ENCODE data around the gene IL17D. TPM values are rescaled to one million over a fixed set of nuclear protein-coding genes. Genes with fewer than 3 reads are reported as not detected.
A peak's percentile ranks its signal among the peaks of the same experiment; 100 is the strongest.

IL17D gene
- under 0.01 and 0.64 TPM in 2 replicates for total RNA-seq

DNA sequence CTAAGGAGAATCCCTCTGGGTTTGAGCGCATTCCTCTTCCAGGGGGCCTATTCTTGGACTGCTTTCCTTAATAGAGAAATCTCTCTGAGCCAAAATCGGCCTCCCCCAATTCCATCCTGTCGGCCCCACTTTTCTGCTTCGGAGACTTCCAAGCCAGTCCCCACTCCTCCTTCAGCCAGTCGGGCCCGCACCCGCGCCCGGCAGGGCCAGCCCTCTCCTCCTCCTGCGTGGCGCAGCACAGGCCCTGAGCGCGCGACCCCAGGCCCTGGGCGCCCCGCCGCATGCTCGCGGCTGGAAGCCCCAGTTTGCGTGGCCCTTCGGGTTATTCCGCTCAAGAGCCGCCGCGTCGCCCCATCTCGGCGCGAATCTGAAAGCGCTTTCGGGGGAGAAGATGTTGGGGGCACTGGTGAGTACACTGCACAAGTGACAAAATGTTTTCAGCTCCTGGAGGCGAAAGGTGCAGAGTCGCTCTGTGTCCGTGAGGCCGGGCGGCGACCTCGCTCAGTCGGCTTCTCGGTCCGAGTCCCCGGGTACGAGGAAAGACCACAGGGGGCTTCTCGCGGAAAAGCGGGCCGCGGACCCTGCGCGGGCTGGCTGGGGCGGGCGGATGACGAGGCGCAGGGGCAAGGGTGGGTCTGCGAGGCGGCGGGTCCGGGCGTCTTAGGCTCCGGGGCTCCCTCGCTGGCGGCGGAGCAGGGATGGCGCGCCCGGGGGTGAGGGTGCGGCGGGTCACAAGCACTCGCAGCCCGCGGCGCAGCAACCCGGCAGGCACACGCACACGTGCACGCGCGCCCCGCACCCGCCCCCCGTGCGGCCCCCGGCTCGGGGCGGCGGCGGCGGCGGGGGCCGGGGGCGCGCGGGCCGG is at the start of gene IL17D:
Gene IL17D (plus strand): TSS at position 785 of the 865 bp plus-strand sequence. CDS start 303 bp downstream, outside the sequence.
- TF ChIP-seq, protein P1, sequence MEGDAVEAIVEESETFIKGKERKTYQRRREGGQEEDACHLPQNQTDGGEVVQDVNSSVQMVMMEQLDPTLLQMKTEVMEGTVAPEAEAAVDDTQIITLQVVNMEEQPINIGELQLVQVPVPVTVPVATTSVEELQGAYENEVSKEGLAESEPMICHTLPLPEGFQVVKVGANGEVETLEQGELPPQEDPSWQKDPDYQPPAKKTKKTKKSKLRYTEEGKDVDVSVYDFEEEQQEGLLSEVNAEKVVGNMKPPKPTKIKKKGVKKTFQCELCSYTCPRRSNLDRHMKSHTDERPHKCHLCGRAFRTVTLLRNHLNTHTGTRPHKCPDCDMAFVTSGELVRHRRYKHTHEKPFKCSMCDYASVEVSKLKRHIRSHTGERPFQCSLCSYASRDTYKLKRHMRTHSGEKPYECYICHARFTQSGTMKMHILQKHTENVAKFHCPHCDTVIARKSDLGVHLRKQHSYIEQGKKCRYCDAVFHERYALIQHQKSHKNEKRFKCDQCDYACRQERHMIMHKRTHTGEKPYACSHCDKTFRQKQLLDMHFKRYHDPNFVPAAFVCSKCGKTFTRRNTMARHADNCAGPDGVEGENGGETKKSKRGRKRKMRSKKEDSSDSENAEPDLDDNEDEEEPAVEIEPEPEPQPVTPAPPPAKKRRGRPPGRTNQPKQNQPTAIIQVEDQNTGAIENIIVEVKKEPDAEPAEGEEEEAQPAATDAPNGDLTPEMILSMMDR (IDR thresholded peaks at IDR 0.05; ENCODE audit: insufficient read depth, low read depth, low read length), result no peak
- H3K4me3 ChIP-seq (ENCODE audit: low read depth, low read length), result peak within 1 kb of the TSS; percentile 69
- no peak for DNase-seq (ENCODE audit: low read depth)

- peak; percentile 2 for DNase-seq (ENCODE audit: low read depth)
- no peak overlapping the region for H3K4me3 ChIP-seq (ENCODE audit: low read depth, low read length)
- TF ChIP-seq, protein P1 (IDR thresholded peaks at IDR 0.05; ENCODE audit: insufficient read depth, low read depth, low read length), result no peak
These were observed 49.3 kb upstream of the IL17D start for GRCh38 chr13:20654156-20654555.

GRCh38 chr13:20658451-20659040 is 45.0 kb upstream of the IL17D start:
- DNase-seq (ENCODE audit: low read depth), result no peak
- no peak overlapping the region for H3K4me3 ChIP-seq (ENCODE audit: low read depth, low read length)
- TF ChIP-seq, protein P1 (IDR thresholded peaks at IDR 0.05; ENCODE audit: insufficient read depth, low read depth, low read length), result no peak

DNA sequence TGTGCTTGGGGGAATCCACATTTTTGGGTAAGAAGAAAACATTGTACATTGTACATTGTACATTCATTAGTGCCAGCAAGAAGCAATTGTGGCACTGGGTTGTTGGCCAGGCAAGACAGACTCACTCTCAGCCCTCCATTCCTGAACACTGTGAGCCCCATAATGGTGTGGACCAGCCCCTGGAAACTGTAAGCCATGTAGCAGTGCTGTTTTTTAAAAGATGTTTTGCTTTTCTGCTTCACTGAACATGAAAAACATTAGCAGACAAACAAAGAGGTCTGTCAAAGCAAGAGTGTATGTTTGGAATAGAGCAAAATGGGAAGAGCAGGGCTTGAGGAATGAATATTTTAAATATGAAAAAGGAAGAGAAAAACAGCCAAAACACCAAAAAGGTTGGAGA is 39.1 kb upstream of the IL17D start:
- TF ChIP-seq, protein P1 (IDR thresholded peaks at IDR 0.05; ENCODE audit: insufficient read depth, low read depth, low read length), result no peak
- no peak overlapping the region for H3K4me3 ChIP-seq (ENCODE audit: low read depth, low read length)
- DNase-seq (ENCODE audit: low read depth), result no peak

DNA sequence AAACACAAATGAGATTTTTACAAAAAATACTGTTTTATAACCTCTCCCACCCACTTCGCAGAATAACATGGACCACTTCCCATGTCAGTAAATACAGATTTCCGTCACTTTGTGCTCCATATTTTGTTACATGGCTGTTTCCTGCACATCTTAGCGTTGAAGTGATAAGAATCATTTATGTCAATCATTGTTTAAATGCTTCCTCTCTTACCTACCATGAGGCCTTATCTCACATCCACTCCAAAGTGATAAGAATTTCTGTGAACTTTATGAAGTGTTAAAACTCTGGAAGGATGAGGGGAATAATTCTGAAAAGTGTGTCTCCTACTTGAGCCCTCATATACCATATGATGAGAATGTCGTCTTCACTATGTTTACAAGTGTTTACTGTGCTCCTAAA is 36.6 kb upstream of the IL17D start:
- TF ChIP-seq, protein P1 (IDR thresholded peaks at IDR 0.05; ENCODE audit: insufficient read depth, low read depth, low read length), result no peak
- DNase-seq (ENCODE audit: low read depth), result no peak

GRCh38 chr13:20667857-20668437 is 35.6 kb upstream of the IL17D start:
- TF ChIP-seq, protein P1 (IDR thresholded peaks at IDR 0.05; ENCODE audit: insufficient read depth, low read depth, low read length), result no peak
- no peak for DNase-seq (ENCODE audit: low read depth)
- H3K4me3 ChIP-seq (ENCODE audit: low read depth, low read length), result no peak overlapping the region

More for the DNA sequence above, 36.6 kb upstream of the IL17D start:
- H3K4me3 ChIP-seq (ENCODE audit: low read depth, low read length), result no peak overlapping the region

All from fibroblast of villous mesenchyme (primary cell).